Measurements from ENCODE around the gene CDX4. TPM values are rescaled to one million over a fixed set of nuclear protein-coding genes. Genes with fewer than 3 reads are reported as not detected.
"Not testable (repeated sequence)": the region's sequence is repeated elsewhere in the genome, so short reads cannot be mapped to it uniquely, and the experiment has no call there.

CDX4 gene
- not detected for total RNA-seq
- long read RNA-seq = 0 reads

GRCh38 chrX:73446831-73447230 lies at the start of gene CDX4:
TSS of gene CDX4 (plus strand) at chrX:73447053. CDS start at chrX:73447254, 201 bp downstream.
- no peak for DNase-seq (ENCODE audit: low spot score)

DNA sequence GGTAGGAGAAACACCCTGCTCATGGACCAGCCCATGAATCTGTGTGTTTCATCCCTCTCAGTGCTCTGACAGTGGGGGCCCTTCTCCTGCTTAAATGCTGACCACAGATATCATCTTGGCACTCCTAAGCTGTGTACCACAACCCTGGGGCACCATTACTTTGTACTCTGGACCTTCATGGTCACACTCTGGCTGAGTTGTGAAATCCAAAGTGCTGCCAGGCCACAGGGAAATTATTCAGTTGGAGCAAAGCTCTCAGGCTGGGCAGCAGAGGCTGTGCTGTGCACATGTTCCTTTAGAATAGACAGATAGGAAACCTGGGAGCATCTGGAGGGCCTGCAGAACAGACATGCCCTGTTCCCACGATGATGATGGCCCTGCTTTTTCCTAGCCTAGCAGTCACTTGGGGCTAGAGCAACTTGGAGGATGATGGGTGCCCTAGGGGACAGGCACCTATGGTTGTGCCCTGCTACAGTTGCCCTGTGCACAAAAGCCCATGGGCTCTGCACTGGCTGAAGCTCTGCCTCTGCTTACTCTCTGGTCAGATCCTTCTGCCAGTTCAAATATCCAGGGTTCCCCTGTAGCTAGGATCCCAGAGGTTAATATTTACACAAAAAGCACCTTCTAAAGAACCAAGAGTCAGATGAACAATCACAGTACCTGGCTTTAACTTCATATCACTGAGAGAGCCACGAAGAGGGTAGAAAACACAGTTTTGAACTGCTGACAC lies 48.5 kb upstream of the CDX4 start:
- DNase-seq (ENCODE audit: low spot score) = no peak

DNA sequence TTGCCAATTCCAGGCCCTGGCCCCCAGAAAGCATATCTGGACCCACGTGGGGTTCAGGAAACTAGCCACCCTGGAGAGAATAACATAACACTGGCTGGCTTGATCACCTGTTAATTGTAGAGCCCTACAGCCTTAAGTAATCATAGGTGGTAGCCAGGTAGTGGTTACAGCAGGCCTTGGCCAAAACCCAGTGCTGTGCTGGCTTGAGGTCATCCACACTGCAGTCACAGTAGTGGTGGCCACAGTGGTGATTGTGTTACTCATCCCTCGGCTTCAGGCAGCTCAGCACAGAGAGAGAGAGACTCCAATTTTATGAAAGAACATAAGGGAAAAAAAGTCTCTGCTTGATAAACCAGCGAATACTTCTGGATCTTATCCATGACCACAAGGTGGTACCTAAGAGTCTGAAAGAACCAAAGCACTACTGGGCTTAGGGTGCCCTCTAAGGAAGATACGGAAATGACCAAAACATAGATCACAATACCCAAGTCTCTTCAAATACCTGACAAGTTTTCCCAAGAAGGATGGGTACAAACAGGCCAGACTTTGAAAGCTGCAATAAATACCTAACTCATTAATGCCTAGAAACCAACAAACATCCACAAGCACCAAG lies 46.6 kb upstream of the CDX4 start:
- DNase-seq (ENCODE audit: low spot score) = no peak

DNA sequence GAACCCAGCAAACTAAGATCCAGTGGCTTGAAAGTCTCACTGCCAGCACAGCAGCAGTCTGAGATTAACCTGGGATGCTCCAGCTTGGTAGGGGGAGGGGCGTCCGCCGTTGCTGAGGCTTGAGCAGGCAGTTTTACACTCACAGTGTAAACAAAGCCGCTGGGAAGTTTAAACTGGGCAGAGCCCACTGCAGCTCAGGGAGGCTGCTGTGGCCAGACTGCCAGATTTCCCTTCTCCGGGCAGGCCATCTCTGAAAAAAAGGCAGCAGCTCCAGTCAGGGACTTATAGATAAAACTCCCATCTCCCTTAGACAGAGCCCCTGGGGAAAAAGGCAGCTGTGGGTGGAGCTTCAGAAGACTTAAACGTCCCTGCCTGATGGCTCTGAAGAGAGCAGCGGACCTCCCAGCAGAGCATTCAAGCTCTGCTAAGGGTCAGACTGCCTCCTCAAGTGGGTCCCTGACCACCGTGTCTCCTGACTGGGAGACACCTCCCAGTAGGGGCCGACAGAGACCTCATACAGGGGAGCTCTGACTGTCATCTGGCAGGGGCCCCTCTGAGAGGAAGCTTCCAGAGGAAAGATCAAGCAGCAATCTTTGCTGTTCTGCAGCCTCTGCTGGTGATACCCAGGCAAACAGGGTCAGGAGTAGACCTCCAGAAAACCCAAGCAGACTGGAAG lies 45.1 kb upstream of the CDX4 start:
- no peak for DNase-seq (ENCODE audit: low spot score)

DNA sequence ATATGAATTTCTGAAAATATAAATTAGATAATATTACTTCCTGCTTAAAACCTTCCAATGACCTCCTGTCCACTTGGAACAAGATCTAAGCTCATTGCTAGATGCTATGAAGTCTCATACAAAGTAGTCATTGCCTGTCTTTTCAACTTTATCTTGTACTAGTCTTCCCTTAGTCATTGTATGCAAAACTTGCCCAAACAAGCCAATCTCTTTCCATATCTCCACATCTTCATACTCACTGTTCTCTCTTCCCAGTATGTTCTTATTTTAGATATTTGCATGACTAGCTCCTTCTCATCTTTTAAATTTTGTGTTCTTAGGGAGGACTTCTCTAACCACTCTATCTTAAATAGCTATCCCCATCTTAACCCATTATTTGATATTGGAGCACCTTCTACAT lies 33.9 kb upstream of the CDX4 start:
- no peak for DNase-seq (ENCODE audit: low spot score)

GRCh38 chrX:73447311-73447794 lies 500 bp downstream of the CDX4 start:
- no peak for DNase-seq (ENCODE audit: low spot score)

- no peak for DNase-seq (ENCODE audit: low spot score)
Observed at GRCh38 chrX:73448379-73448778, 1.5 kb downstream of the CDX4 start.

GRCh38 chrX:73455171-73455570 lies 8.3 kb downstream of the CDX4 start:
- DNase-seq (ENCODE audit: low spot score) = no peak

DNA sequence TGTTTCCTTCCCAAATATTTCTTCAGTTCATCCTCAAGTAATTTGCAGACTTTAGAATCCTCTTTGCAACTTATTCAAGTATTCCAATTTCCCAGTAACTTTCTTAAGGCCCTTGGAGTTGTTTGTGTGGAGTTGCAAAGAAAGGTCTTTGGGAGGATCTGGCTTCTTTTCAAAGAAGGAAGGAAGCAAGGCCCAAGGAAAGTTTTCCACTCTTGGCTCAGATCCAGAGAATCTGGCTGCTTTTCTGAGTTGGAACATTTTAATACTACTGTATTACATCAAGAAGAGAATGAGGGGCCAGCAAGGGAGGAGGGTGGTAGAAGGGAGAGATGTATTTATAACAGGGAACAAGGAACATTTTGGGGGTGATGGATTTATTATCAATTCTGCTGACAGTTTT lies 10.5 kb downstream of the CDX4 start:
- no peak for DNase-seq (ENCODE audit: low spot score)

DNA sequence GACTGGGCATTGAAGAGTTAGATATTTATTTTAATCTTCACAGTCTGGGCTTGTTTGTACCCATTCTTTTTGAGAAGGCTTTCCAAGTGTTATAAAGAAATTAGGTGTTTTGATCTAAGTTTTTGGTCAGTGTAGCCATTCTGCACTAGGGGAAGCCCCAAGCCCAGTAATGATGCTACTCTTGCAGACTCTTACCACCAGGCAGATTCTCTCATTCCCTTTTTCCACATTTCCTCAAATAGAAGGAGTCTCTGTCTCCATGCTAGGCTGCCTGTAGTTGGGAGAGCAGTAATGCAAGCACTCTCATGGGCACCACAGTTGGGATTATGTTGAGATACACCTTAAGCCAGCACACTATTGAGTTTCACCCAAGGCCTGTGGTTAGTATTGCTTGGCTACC lies 21.5 kb downstream of the CDX4 start:
- no peak for DNase-seq (ENCODE audit: low spot score)

GRCh38 chrX:73478961-73479360 lies 32.1 kb downstream of the CDX4 start:
- no peak for DNase-seq (ENCODE audit: low spot score)

GRCh38 chrX:73481521-73481920 lies 34.7 kb downstream of the CDX4 start:
- DNase-seq (ENCODE audit: low spot score) = no peak

DNA sequence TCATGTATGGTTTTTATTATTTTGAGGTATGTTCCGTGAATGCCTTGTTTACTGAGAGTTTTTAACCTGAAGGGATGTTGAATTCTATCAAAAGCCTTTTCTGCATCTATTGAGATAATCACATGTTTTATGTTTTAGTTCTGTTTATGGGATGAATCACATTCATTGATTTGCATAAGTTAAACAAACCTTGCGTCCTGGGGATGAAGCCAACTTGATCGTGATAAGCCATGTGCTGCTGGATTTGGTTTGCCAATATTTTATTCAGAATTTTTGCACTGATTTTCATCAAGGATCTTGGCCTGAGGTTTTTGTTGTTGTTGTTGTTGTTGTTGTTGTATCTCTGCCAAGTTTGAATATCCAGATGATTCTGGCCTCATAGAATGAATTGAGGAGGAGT lies 43.8 kb downstream of the CDX4 start:
- DNase-seq (ENCODE audit: low spot score) = no peak

- not testable (repeated sequence) for DNase-seq (ENCODE audit: low spot score)
Observed at GRCh38 chrX:73492178-73492577, 45.3 kb downstream of the CDX4 start.

Other genes starting within 250 kb of the CDX4 start
- 0.55 TPM for gene NAP1L2, start 232.2 kb upstream of the CDX4 start, total RNA-seq
- 5.2 TPM for gene CHIC1, start 116.1 kb downstream of the CDX4 start, total RNA-seq

All from mesenteric fat pad (tissue), 1 donor.